ENCODE measurements around the gene LAMB2. TPM values are rescaled to one million over a fixed set of nuclear protein-coding genes. Genes with fewer than 3 reads are reported as not detected.

Gene LAMB2
- total RNA-seq, 4 donors from 2014 or later: 578 to 980 (median 645) TPM

GRCh38 chr3:49122886-49123545 is 9.8 kb downstream of the LAMB2 start:
- Histone ChIP-seq H3K36me3 (peaks cover 0 to 83% of the 10 kb centered on the region in 2 donors), H3K27ac (no peak overlapping the region), H3K4me3 (no peak overlapping the region), H3K9me3 (no peaks in the 10 kb centered on the region), H3K4me1 (peaks cover 0 to 30% (median 13%) of the 10 kb centered on the region in 3 donors), H3K27me3 (no peaks in the 10 kb centered on the region)
- no peak for ATAC-seq
- 88% methylated on average over 7 of the region's 17 CpGs; no CpG with 5 or more reads in 1 of the 2 donors for WGBS, 2 donors (ENCODE audit: low coverage in 1 of 2)
- TF ChIP-seq POLR2A (IDR thresholded peaks at IDR 0.05) (no peak), EP300 (IDR thresholded peaks at IDR 0.05) (no peak), POLR2AphosphoS5 (IDR thresholded peaks at IDR 0.05) (no peak)
- TF ChIP-seq, protein P1, sequence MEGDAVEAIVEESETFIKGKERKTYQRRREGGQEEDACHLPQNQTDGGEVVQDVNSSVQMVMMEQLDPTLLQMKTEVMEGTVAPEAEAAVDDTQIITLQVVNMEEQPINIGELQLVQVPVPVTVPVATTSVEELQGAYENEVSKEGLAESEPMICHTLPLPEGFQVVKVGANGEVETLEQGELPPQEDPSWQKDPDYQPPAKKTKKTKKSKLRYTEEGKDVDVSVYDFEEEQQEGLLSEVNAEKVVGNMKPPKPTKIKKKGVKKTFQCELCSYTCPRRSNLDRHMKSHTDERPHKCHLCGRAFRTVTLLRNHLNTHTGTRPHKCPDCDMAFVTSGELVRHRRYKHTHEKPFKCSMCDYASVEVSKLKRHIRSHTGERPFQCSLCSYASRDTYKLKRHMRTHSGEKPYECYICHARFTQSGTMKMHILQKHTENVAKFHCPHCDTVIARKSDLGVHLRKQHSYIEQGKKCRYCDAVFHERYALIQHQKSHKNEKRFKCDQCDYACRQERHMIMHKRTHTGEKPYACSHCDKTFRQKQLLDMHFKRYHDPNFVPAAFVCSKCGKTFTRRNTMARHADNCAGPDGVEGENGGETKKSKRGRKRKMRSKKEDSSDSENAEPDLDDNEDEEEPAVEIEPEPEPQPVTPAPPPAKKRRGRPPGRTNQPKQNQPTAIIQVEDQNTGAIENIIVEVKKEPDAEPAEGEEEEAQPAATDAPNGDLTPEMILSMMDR (IDR thresholded peaks at IDR 0.05): no peak

DNA sequence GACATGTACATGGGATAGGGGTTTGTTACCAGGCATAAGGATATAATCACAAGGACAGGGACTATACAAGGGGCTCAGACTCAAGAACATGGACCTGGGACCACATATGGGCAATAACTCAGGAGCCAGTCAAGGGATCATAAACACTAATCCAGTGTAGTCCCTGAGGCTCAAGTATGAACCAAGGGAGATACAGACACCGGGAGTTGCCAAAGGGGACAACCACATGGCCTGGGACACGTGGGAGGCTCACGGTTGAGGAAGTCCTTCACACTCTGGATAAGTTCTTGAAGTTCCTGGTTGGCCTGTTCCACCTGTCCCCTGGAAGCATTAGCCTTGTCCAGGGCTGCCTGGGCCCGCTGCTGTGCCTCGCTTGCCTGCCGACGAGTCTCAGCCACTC is 10.4 kb downstream of the LAMB2 start:
- Histone ChIP-seq H3K27ac (no peak overlapping the region), H3K9me3 (no peaks in the 10 kb centered on the region), H3K4me3 (no peak overlapping the region), H3K27me3 (no peaks in the 10 kb centered on the region), H3K36me3 (peaks cover 0 to 83% of the 10 kb centered on the region in 2 donors), H3K4me1 (peaks cover 0 to 35% (median 13%) of the 10 kb centered on the region in 3 donors)
- ATAC-seq: no peak
- no peak for TF ChIP-seq POLR2A (IDR thresholded peaks at IDR 0.05)
- TF ChIP-seq, protein P1 (IDR thresholded peaks at IDR 0.05): no peak
- TF ChIP-seq POLR2AphosphoS5 (IDR thresholded peaks at IDR 0.05): no peak
- TF ChIP-seq EP300 (IDR thresholded peaks at IDR 0.05): no peak
- 72 to 83% methylated on average over 3 of the region's 7 CpGs for WGBS, 2 donors (ENCODE audit: low coverage in 1 of 2)

- TF ChIP-seq POLR2A (IDR thresholded peaks at IDR 0.05) (no peak), EP300 (IDR thresholded peaks at IDR 0.05) (no peak), POLR2AphosphoS5 (IDR thresholded peaks at IDR 0.05) (no peak)
- TF ChIP-seq, protein P1 (IDR thresholded peaks at IDR 0.05): no peak
- H3K36me3 ChIP-seq: peaks cover 0 to 83% of the 10 kb centered on the region in 2 donors
- H3K9me3 ChIP-seq: no peaks in the 10 kb centered on the region
- WGBS, 2 donors (ENCODE audit: low coverage in 1 of 2): no CpG with 5 or more reads among the region's 12 CpGs
- H3K4me3 ChIP-seq: no peak overlapping the region
- no peak for ATAC-seq
- H3K27me3 ChIP-seq: no peaks in the 10 kb centered on the region
- peaks cover 0 to 40% (median 13%) of the 10 kb centered on the region in 3 donors for H3K4me1 ChIP-seq
- H3K27ac ChIP-seq: peak overlapping the region in 3 of 4 donors; percentile 96 to 98 (median 97)
Observed at GRCh38 chr3:49122022-49122421, 10.8 kb downstream of the LAMB2 start.

DNA sequence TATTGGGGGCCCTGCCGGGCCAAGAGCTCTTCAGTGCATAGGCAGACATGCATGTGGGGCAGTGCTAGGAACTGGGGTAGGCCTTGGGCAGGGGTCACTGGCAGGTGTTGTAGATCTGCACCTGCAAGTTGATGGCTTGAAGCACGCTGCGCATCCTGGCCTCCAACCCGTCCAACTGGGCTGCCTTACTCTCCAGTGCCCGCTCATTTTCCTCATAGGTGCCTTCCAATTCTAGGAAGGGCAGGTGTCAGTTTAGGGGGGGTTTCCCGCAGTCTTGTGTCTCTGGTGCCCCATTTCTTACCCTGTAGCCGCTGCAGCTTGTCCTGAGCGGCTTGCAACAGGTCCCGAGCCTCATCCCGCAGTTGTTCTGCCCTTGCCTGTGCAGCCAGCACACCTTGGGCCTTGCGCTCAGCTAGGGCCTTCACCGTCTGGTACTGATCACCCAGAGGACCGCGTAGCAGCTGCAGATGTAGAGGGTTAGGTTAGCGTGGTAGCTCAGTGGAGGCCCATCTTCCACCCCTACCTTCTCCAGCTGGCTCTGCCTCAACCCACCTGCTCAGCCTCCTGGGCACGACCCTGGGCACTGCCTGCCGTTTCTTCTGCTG is 11.6 kb downstream of the LAMB2 start:
- no peaks in the 10 kb centered on the region for H3K27me3 ChIP-seq
- H3K27ac ChIP-seq: peak overlapping the region; percentile 85 to 98 (median 96)
- H3K4me1 ChIP-seq: peaks cover 0 to 44% (median 13%) of the 10 kb centered on the region in 3 donors
- 78% methylated on average over 3 of the region's 17 CpGs; no CpG with 5 or more reads in 1 of the 2 donors for whole genome bisulfite sequencing, 2 donors (ENCODE audit: low coverage in 1 of 2)
- TF ChIP-seq POLR2AphosphoS5 (IDR thresholded peaks at IDR 0.05) (no peak), POLR2A (IDR thresholded peaks at IDR 0.05) (no peak), EP300 (IDR thresholded peaks at IDR 0.05) (no peak)
- TF ChIP-seq, protein P1 (IDR thresholded peaks at IDR 0.05): no peak
- H3K9me3 ChIP-seq: no peaks in the 10 kb centered on the region
- peak overlapping the region in 1 of 2 donors; percentile 97 for H3K4me3 ChIP-seq
- no peak for ATAC-seq
- peaks cover 0 to 83% of the 10 kb centered on the region in 2 donors for H3K36me3 ChIP-seq
